ENCODE measurements around the gene SWAP70.
"Not testable (repeated sequence)": the region's sequence is repeated elsewhere in the genome, so short reads cannot be mapped to it uniquely, and the experiment has no call there.

The SWAP70 gene

DNA sequence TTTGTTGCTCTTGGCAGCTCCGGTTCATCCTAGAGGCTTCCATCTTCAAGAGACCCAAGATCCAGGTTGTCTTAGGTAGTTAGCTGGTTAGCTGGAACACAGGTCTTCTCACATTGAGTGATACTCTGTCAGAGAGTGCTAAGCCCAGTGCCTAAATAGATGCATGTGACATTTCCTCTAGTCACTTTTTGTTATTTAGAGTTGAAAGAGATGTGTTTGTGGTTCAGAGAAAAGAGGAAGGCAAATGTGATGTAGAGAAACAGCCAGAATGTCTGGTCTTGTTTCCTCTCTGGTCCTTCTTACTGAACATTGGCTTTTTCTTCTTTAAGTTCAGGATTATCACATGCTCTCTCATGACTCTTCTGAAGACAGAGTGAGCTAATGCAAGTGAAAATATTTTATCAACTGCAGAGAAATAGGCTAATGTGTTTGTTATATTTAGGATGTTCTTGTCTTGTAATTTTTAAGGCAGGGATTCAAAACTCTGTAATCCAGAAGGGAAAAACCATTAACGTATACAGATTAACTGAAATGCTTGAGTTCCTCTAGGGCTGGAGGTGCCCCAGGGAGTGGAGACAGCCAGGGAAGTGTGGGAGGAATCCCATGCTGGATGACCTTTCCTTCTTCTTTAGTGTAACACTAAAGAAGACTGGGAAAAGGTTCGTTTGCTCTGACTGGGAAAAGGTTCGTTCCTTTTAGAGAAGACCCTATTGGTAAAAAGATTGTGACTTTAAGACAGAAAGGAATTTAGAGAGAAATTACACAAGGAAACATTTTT, 75.4 kb downstream of the SWAP70 start:
- H3K27ac ChIP-seq: peak overlapping the region in 1 of 2 donors; percentile 37
- TF ChIP-seq, protein P1, sequence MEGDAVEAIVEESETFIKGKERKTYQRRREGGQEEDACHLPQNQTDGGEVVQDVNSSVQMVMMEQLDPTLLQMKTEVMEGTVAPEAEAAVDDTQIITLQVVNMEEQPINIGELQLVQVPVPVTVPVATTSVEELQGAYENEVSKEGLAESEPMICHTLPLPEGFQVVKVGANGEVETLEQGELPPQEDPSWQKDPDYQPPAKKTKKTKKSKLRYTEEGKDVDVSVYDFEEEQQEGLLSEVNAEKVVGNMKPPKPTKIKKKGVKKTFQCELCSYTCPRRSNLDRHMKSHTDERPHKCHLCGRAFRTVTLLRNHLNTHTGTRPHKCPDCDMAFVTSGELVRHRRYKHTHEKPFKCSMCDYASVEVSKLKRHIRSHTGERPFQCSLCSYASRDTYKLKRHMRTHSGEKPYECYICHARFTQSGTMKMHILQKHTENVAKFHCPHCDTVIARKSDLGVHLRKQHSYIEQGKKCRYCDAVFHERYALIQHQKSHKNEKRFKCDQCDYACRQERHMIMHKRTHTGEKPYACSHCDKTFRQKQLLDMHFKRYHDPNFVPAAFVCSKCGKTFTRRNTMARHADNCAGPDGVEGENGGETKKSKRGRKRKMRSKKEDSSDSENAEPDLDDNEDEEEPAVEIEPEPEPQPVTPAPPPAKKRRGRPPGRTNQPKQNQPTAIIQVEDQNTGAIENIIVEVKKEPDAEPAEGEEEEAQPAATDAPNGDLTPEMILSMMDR (IDR thresholded peaks at IDR 0.05): no peak

DNA sequence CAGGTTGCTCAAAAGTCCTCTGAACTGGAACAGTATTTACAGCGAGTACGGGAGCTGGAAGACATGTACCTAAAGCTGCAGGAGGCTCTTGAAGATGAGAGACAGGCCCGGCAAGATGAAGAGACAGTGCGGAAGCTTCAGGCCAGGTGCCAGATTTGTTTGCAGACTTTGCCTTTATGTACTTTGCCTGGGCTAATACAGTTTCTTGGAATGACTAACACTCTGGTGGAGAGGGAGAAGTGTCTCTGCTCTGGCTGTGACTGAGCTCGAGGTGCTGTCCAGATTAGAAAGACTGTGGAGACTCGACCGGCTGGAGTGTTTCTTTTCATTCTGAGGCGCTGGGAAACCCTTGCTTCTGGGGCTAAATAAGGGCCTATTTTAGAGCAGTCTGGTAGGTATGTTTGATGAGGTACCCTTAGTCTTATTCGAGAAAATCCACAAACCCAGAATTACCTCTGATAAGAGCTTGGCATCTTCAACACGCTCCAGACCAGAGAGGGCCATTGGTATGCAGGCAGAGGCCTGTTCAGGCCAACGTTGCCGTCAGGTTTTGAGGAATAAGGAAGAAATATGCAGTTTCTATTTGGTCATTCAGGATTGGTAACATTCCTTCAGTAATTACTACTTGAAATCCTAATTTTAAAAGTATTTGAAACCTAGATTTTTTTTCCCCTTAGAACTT, 76.5 kb downstream of the SWAP70 start:
- Histone ChIP-seq H3K4me3 (no peak overlapping the region), H3K27ac (no peak overlapping the region)
- no peak for DNase-seq (ENCODE audit: low spot score)
- TF ChIP-seq, protein P1 (IDR thresholded peaks at IDR 0.05): no peak

More for the DNA sequence above, 75.4 kb downstream of the SWAP70 start:
- no peak for DNase-seq (ENCODE audit: low spot score)
- H3K4me3 ChIP-seq: no peak overlapping the region

DNA sequence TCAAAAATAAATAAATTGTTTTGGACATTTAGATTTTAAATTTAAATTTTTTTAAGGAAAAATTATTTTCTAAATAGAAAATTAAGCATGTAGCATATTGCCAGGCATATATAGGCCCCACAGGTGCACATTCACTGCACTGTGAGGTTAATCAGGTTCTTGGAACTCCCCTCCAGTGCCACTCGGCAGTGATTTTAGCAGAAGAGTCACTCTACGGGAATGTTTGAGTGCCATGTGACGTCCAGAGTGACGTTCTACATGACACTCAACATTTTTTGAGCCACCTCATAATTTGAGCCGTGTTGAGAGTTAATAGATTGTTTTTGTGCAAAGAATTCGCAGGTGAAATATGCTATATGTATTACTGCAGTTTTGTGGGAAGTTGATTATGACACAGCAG, 77.4 kb downstream of the SWAP70 start:
- Histone ChIP-seq H3K4me3 (no peak overlapping the region), H3K27ac (no peak overlapping the region)
- no peak for DNase-seq (ENCODE audit: low spot score)
- TF ChIP-seq, protein P1 (IDR thresholded peaks at IDR 0.05): no peak

DNA sequence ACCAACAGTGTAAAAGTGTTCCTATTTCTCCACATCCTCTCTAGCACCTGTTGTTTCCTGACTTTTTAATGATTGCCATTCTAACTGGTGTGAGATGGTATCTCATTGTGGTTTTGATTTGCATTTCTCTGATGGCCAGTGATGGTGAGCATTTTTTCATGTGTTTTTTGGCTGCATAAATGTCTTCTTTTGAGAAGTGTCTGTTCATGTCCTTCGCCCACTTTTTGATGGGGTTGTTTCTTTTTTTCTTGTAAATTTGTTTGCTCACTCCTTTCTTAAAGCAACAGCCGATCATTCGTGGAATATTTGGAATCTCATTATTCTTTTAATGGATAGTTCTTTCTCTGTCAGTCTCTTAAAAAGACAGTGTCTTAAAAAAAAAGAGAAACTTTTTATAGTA, 79.6 kb downstream of the SWAP70 start:
- DNase-seq (ENCODE audit: low spot score); H3K27ac ChIP-seq; H3K4me3 ChIP-seq: not testable (repeated sequence)

DNA sequence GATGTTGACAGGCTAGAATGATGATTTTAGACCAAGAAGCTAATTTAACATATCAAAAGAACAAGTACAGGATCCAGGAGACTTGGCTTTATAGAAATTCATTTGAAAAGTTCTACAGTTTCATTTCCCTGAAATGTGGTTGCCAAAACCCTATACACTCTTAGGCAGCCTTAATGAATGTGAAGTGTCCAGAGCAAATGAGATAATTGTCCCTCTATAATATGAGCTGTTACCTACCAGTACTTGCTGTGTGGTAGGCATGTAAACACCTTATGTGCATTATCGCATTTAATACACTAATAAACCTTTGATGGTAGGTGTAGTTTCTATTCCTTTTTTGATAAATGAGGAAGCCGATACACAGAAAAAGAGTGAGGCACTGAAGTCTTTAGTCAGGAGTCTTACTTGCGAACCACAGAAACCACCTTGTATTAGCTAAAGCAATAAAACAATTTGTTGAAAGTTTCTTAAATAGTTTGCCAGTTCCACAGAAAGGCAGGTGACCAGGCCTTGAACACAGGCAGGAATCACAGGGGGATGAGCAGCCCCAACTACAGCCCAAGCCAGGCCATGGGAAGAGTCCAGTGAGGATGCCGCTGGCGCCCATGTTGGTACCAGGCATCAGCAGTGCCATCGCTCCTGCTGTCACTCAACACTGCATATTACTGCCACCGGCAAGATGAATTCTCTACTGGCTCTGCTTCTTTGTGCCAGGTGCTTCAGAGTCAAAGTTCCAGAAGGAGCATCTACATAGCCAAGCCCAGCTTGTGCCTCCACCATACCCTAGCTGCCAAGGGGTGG, 81.7 kb downstream of the SWAP70 start:
- DNase-seq (ENCODE audit: low spot score): no peak
- TF ChIP-seq, protein P1 (IDR thresholded peaks at IDR 0.05): no peak
- Histone ChIP-seq H3K4me3 (no peak overlapping the region), H3K27ac (no peak overlapping the region)

DNA sequence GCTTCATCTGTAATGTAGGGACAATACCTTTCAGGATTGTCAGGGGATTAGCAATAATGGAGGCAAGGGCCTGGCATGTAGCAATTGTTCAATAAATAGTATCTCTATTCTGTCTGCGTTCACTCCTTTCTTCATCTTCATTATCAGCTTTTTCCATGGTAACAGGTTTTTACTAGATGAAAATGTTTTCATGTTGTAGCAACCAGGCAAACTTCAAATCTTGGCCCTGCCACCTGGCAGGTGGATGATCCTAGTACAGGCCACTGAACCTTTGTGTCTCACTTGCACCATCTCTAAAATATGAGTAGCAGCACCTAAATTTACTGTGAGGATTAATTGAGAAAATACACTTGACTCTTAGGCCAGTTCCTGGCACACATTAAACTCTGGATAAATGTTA, 83.4 kb downstream of the SWAP70 start:
- no peak for DNase-seq (ENCODE audit: low spot score)
- H3K27ac ChIP-seq: peak overlapping the region in 1 of 2 donors; percentile 3
- H3K4me3 ChIP-seq: no peak overlapping the region
- TF ChIP-seq, protein P1 (IDR thresholded peaks at IDR 0.05): no peak

DNA sequence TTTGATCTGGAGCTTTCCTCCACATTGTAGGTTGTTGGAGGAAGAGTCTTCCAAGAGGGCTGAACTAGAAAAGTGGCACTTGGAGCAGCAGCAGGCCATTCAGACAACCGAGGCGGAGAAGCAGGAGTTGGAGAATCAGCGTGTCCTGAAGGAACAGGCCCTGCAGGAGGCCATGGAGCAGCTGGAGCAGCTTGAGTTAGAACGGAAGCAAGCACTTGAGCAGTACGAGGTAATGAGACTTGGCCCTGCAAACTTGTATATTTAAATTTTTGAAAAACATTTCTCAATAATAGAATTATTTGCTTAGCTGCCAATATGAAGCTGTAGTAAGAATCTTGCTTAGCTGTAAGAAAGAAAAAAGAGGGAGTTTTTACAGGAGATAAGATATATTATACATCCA, 84.0 kb downstream of the SWAP70 start:
- TF ChIP-seq, protein P1 (IDR thresholded peaks at IDR 0.05): no peak
- Histone ChIP-seq H3K27ac (peak overlapping the region in 1 of 2 donors; percentile 3), H3K4me3 (no peak overlapping the region)
- no peak for DNase-seq (ENCODE audit: low spot score)
